ENCODE measurements around the gene PRSS53.
A peak's percentile ranks its signal among the peaks of the same experiment; 100 is the strongest.

PRSS53 gene

GRCh38 chr16:31099860-31100638 is 11.3 kb upstream of the PRSS53 start:
- DNase-seq (ENCODE audit: low read depth), result peak; percentile 67
- H3K4me3 ChIP-seq (ENCODE audit: low read depth, low read length), result no peak overlapping the region

GRCh38 chr16:31094424-31095120 is 5.8 kb upstream of the PRSS53 start, which contains the start of gene VKORC1:
Gene VKORC1, minus strand, starts transcription at chr16:31094797. Its CDS starts 68 bp downstream, at chr16:31094729.
- DNase-seq (ENCODE audit: low read depth), result peak; percentile 89
- H3K4me3 ChIP-seq (ENCODE audit: low read depth, low read length), result peak within 1 kb of the TSS; percentile 96

DNA sequence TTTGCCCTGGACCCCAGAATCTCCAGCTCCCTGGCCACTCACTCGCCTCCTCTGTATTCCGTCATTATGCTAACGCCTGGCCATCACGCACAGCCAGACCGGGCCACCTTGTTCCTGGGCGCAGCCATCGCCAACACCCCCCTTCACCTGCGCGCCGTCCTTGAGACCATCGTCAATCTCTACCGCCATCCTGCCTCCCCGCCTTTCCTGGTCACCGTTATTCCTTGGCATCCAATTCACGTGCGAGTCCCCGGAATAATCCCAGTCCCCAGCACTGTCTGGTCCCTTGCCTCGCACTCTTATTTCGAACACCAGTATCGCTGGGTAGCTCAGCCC is 5.3 kb upstream of the PRSS53 start:
- peak overlapping the region; percentile 96 for H3K4me3 ChIP-seq (ENCODE audit: low read depth, low read length)
- no peak for DNase-seq (ENCODE audit: low read depth)

DNA sequence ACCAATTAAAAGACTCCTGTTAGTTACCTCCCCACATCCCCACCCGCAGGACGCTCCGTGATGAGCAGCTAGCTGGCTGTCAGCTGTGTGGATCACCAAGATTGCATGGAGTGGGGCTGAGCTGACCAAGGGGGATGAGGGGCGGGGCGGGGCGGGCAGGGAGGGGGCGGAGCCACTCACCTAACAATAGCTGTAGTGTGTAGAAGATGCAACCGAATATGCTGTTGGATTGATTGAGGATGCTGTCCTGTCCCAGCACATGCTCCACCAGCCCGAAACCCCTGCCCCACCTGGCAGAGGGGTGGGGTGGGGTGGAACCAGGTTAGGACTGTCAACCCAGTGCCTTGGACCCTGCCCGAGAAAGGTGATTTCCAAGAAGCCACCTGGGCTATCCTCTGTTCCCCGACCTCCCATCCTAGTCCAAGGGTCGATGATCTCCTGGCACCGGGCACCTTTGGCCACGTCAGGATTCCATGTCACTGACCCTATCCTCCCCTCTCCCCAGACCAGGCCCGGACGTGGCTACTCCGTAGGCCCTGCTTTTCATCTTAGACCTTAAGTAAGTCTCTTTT is 4.5 kb upstream of the PRSS53 start:
- peak overlapping the region; percentile 96 for H3K4me3 ChIP-seq (ENCODE audit: low read depth, low read length)
- DNase-seq (ENCODE audit: low read depth), result no peak

GRCh38 chr16:31092330-31092729 is 3.6 kb upstream of the PRSS53 start:
- DNase-seq (ENCODE audit: low read depth), result no peak
- no peak overlapping the region for H3K4me3 ChIP-seq (ENCODE audit: low read depth, low read length)

- H3K4me3 ChIP-seq (ENCODE audit: low read depth, low read length), result no peak overlapping the region
- no peak for DNase-seq (ENCODE audit: low read depth)
Observed at GRCh38 chr16:31090540-31090939, 1.8 kb upstream of the PRSS53 start.

GRCh38 chr16:31089199-31089598 is 456 bp upstream of the PRSS53 start:
- DNase-seq (ENCODE audit: low read depth), result no peak
- H3K4me3 ChIP-seq (ENCODE audit: low read depth, low read length), result no peak overlapping the region

DNA sequence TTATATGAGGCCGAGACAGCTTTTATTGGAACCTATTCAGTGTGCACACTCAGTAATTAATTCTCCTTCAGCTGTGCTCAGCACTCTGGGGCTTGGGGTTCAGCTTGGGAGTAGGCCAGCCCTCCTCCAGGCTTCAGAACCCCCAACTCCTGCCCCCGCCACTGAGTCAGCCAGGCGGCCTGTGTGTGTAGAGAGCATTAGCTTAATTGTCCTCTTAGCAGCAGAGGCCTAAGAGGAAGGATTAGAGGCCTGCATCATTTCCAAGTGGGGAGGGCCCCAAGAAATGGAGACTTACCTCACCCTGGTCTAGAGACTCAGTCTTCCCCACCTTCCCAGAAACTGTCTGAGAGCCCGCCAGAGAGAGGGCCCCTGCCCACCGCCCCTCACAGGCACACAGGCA is 772 bp downstream of the PRSS53 start:
- no peak overlapping the region for H3K4me3 ChIP-seq (ENCODE audit: low read depth, low read length)
- no peak for DNase-seq (ENCODE audit: low read depth)

GRCh38 chr16:31087481-31087880 is 1.3 kb downstream of the PRSS53 start:
- no peak for DNase-seq (ENCODE audit: low read depth)
- H3K4me3 ChIP-seq (ENCODE audit: low read depth, low read length), result no peak overlapping the region

DNA sequence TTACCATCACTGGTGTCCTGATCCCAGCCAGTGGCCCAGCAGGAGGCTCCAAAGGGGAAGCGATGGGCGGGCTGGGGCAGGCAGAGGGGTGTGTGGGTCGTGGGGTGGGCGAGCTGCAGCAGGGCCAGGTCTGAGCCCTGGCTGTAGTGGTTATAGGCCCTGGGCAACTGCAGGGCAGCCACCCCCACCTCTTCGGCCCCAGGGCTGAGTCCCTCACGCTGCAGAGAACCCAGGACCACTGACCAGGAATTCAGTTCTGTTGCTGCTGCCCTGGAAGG is 2.2 kb downstream of the PRSS53 start:
- H3K4me3 ChIP-seq (ENCODE audit: low read depth, low read length), result no peak overlapping the region
- no peak for DNase-seq (ENCODE audit: low read depth)

- no peak overlapping the region for H3K4me3 ChIP-seq (ENCODE audit: low read depth, low read length)
- DNase-seq (ENCODE audit: low read depth), result no peak
Observed at GRCh38 chr16:31085873-31086628, 2.7 kb downstream of the PRSS53 start.

GRCh38 chr16:31085411-31085810 is 3.3 kb downstream of the PRSS53 start:
- H3K4me3 ChIP-seq (ENCODE audit: low read depth, low read length), result no peak overlapping the region
- DNase-seq (ENCODE audit: low read depth), result no peak

DNA sequence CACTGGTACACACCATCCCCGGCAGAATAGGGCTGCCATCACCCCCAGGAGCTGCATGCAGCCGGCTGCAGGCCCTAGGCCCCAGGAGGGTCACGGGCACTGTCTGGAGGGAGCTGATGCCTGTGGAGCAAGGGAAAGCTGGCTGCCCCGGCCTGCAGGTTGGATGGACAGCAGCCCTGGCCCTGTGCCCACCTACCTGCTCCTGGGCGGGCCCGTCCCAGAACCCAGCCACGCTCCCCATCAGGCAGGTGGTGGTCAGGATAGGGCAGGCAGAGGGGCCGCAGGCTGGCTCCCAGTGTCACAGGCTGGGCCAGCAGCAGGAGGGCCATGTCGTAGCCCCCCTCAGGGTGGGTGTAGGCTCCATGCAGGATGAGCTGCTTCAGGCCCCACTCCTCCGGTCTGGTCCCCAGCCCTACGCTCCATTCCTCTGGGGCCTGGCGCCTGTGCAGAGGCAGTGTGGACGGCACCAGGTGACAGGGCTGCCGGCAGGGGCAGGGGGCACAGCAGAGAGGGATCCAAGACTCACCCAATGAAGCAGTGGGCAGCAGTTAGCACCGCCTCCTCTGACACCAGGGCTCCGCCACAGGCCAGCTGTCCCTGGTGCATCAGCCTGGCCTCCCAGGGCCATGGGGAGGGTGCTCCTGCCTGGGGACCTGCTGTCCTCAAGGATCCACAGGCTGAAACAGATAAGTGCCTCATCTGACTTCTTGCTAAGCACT is 4.0 kb downstream of the PRSS53 start:
- no peak overlapping the region for H3K4me3 ChIP-seq (ENCODE audit: low read depth, low read length)
- DNase-seq (ENCODE audit: low read depth), result no peak

- no peak overlapping the region for H3K4me3 ChIP-seq (ENCODE audit: low read depth, low read length)
- no peak for DNase-seq (ENCODE audit: low read depth)
Observed at GRCh38 chr16:31083981-31084380, 4.8 kb downstream of the PRSS53 start.

DNA sequence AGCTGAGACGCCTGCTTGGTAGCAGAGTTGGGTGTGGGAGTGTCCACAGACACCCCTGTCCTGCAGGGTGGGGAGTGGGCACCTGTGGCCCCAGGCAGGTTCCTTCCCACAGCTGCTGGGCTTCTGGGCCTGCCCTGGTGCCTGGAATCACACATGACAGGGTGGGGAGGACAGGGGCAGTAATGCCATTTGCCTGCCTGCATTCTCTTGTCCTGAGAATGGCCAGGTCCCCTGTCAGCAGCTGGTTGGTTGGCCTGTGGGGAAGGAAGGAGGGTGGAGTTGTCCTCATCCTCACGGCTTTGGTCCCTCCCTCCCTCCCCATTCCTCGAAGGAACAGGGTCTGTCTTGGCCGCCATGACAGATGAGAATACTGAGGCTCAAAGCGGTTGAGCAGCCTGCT is 5.2 kb downstream of the PRSS53 start:
- no peak for DNase-seq (ENCODE audit: low read depth)
- H3K4me3 ChIP-seq (ENCODE audit: low read depth, low read length), result no peak overlapping the region

DNA sequence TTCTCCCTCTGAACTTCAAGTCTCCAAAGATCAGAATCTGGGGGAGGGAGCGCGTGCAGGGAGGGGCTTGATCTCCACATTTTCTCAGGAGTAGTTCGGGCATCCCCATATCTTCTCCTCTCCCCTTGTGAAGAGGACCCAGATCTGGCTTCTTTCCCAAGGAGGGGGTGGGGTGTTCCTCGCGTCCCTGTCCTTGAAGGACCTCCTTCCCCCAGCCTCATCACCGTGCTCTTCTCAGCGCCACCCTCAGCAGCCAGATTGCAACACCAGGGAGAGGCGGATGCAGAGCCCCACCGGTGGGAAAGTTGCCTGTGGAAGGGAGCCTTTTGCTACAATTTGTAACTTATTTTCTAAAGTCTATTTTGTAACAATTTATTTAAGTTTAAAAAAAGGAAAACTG is 5.7 kb downstream of the PRSS53 start:
- H3K4me3 ChIP-seq (ENCODE audit: low read depth, low read length), result no peak overlapping the region
- DNase-seq (ENCODE audit: low read depth), result no peak

DNA sequence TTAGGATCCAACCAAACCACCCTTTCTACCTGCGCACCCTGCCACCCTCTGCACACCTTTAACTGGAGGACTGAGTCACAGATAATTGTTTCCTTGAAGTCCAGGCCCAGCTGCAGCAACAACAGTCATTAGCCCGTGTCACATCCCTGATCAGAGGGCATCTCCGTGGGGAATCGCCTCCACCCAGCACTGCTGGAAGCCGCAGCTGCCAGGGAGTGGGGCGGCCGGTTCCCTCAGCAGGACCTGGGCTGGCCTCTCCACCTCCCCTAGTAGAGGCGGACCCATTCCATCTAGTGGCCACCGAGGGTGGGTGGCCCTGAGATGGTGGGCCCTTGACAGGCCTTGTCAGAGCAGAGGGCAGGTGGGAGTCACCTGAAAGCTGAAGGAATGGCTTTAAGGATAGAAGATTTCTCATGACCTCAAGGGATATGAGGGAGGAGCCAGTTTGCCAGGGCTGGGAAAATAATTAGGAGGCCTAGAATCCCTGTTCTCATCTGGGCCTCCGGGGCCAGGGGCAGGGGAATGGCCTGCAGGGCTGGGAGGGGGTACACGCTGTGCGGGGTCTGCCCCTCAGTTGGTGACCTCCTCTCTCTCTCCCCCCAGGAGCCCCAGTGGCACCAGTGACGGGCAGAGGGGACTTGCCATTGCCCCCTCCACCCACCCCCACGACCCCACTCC is 6.2 kb downstream of the PRSS53 start:
- DNase-seq (ENCODE audit: low read depth), result no peak
- no peak overlapping the region for H3K4me3 ChIP-seq (ENCODE audit: low read depth, low read length)

GRCh38 chr16:31081428-31082351 is 7.1 kb downstream of the PRSS53 start:
- DNase-seq (ENCODE audit: low read depth), result no peak
- no peak overlapping the region for H3K4me3 ChIP-seq (ENCODE audit: low read depth, low read length)
